ENCODE measurements around the gene PARD6G. TPM values are rescaled to one million over a fixed set of nuclear protein-coding genes. Genes with fewer than 3 reads are reported as not detected.

The PARD6G gene
- total and polyA plus RNA-seq, 10 of the 15 experiments (the other 5 are each of a cell fraction or from before 2014, with no cell fraction given), result 0.20 to 2.0 (median 0.60) TPM

GRCh38 chr18:80172056-80172455, 75.3 kb downstream of the PARD6G start:
- ChIA-PET POLR2A (interaction anchor here (0.5 kb wide), 1 partner anchor 174 kb away, joined by 4 read pairs; no protein-coding TSS in a partner anchor), SMC1A (ENCODE audit: uncharacterized antibody, unreplicated experiment) (interaction anchor here (4.7 kb wide), 1 partner anchor 84 kb away, joined by 34 read pairs; no protein-coding TSS in a partner anchor), CTCF (interaction anchor here (2.2 to 3.6 kb wide), 2 partner anchors 13 to 85 kb away, joined by 10 to 42 read pairs; no protein-coding TSS in a partner anchor), RAD21 (ENCODE audit: unreplicated experiment) (interaction anchor here (0.7 to 2.1 kb wide), 4 partner anchors 38 to 84 kb away, joined by 3 to 8 read pairs (median 4); no protein-coding TSS in a partner anchor)
- no peak overlapping the region for H3K4me2 ChIP-seq (ENCODE audit: control insufficient read depth, insufficient read depth)
- no peaks in the 10 kb centered on the region for H3K36me3 ChIP-seq (ENCODE audit: control insufficient read depth in 2 of 2, insufficient read depth in 2 of 2, low read length in 1 of 2)
- FAIRE-seq, result peak; percentile 13
- H3K79me2 ChIP-seq (ENCODE audit: control insufficient read depth, insufficient read depth, low read length), result no peaks in the 10 kb centered on the region
- H3K4me1 ChIP-seq (ENCODE audit: control insufficient read depth, insufficient read depth, low read length), result no peaks in the 10 kb centered on the region
- WGBS (ENCODE audit: insufficient coverage, insufficient replicate concordance, low lambda C conversion rate, missing lambda C conversion rate), result 33% methylated on average over 4 of the region's 4 CpGs
- no peak overlapping the region for H3K9ac ChIP-seq (ENCODE audit: control insufficient read depth, insufficient read depth, low read length)
- BruUV-seq (replicated peaks), result no TSS peak
- H2AFZ ChIP-seq (ENCODE audit: control insufficient read depth, low read depth, low read length), result no peak overlapping the region
- no peak overlapping the region for H3K27ac ChIP-seq (ENCODE audit: control insufficient read depth, insufficient read depth)
- DNase-seq (ENCODE audit: low read depth, low spot score), result no peak
- intact Hi-C loops (cut with micrococcal nuclease; ENCODE audit: unreplicated experiment), result no loop called here
- no peaks in the 10 kb centered on the region; the same call in 2 of the 3 replicates for H3K9me3 ChIP-seq (replicated peaks; ENCODE audit: control insufficient read depth, insufficient read depth, low read length)
- no peak overlapping the region for H3K4me3 ChIP-seq
- ATAC-seq, result peak; percentile 69
- no peaks in the 10 kb centered on the region for H3K27me3 ChIP-seq (replicated peaks in 1 of 2; ENCODE audit: control insufficient read depth in 2 of 2, insufficient read depth in 2 of 2, low read length in 1 of 2)
- no peaks in the 10 kb centered on the region for H4K20me1 ChIP-seq (ENCODE audit: control insufficient read depth, insufficient read depth)
- in situ Hi-C loops (cut with MboI), result no loop called here
- TF ChIP-seq ZNF687 (IDR thresholded peaks at IDR 0.05) (no peak), GABPA (IDR thresholded peaks at IDR 0.05; ENCODE audit: low read depth) (no peak), HDAC6 (IDR thresholded peaks at IDR 0.05; ENCODE audit: unreplicated experiment) (no peak), RFX5 (IDR thresholded peaks at IDR 0.05; ENCODE audit: low read depth, low read length) (peak; percentile 93), ATF7 (IDR thresholded peaks at IDR 0.05; ENCODE audit: low read depth) (no peak), BCLAF1 (IDR thresholded peaks at IDR 0.05) (no peak), RB1 (IDR thresholded peaks at IDR 0.05; ENCODE audit: borderline replicate concordance) (no peak), CBX5 (IDR thresholded peaks at IDR 0.05; ENCODE audit: low read depth) (no peak), POLR2AphosphoS5 (IDR thresholded peaks at IDR 0.05; ENCODE audit: low read length) (no peak), TARDBP (IDR thresholded peaks at IDR 0.05; ENCODE audit: borderline replicate concordance) (no peak), CEBPB (IDR thresholded peaks at IDR 0.05; ENCODE audit: borderline replicate concordance in 1 of 2, low read depth in 2 of 2, low read length in 2 of 2) (no peak), PKNOX1 (IDR thresholded peaks at IDR 0.05) (peak; percentile 41; the same call in 1 of the 2 replicates), CTCF (IDR thresholded peaks at IDR 0.05 in 2 of 3, conservative IDR thresholded peaks at IDR 0.05 in 1 of 3; ENCODE audit: control insufficient read depth in 2 of 3, extremely low read depth in 1 of 3, insufficient read depth in 1 of 3, low read depth in 3 of 3, low read length in 3 of 3) (no peak), PML (IDR thresholded peaks at IDR 0.05; ENCODE audit: low read length) (no peak), STAT1 (conservative IDR thresholded peaks at IDR 0.05) (no peak)

Measured in GM12878 (cell line).